Liver (tissue), 9 donors: ENCODE measurements around the gene URB1. TPM values are rescaled to one million over a fixed set of nuclear protein-coding genes. Genes with fewer than 3 reads are reported as not detected.

Source experiments
- DNase-seq: peaks from one replicate; pipeline ENCODE4 v3.0.0-alpha.2; 2017; ENCODE audit warnings: low spot score
- H3K27ac ChIP-seq, 2 donors: one replicate each; pipeline ENCODE4 v1.7.0; 2013; ENCODE audit warnings: inconsistent platforms in 2 of 2, low read length in 2 of 2, control low read depth in 1 of 2, low read depth in 1 of 2, mild to moderate bottlenecking in 1 of 2
- H3K27me3 ChIP-seq, 4 donors: one replicate each; pipeline versions ENCODE4 v1.6.1 to v1.7.0; 2013; ENCODE audit warnings: low read length in 3 of 4, inconsistent platforms in 1 of 4, mild to moderate bottlenecking in 1 of 4, moderate library complexity in 1 of 4; ENCODE audit not compliant: control insufficient read depth in 4 of 4, insufficient read depth in 4 of 4
- H3K36me3 ChIP-seq, 4 donors: one replicate each; pipeline versions ENCODE4 v1.6.1 to v1.7.0; 2013; ENCODE audit warnings: low read length in 3 of 4, mild to moderate bottlenecking in 3 of 4, low read depth in 1 of 4, moderate library complexity in 1 of 4; ENCODE audit not compliant: control insufficient read depth in 4 of 4, insufficient read depth in 3 of 4
- H3K4me1 ChIP-seq, 4 donors: one replicate each; pipeline versions ENCODE4 v1.6.1 to v1.7.0; 2013; ENCODE audit warnings: low read length in 3 of 4, mild to moderate bottlenecking in 3 of 4, moderate library complexity in 1 of 4; ENCODE audit not compliant: control insufficient read depth in 4 of 4, insufficient read depth in 4 of 4
- H3K4me3 ChIP-seq, 3 donors: one replicate each; pipeline versions ENCODE4 v1.6.1 to v1.7.0; 2013; ENCODE audit warnings: low read length in 3 of 3, control low read depth in 1 of 3, low read depth in 1 of 3, mild to moderate bottlenecking in 1 of 3
- H3K9ac ChIP-seq, 2 donors: one replicate each; pipeline ENCODE4 v1.7.0; 2013; ENCODE audit warnings: low read length in 2 of 2, mild to moderate bottlenecking in 2 of 2, moderate library complexity in 2 of 2, control low read depth in 1 of 2, low read depth in 1 of 2
- H3K9me3 ChIP-seq, 4 donors: one replicate each; pipeline versions ENCODE4 v1.6.1 to v1.7.0; 2013; ENCODE audit warnings: low read length in 3 of 4; ENCODE audit not compliant: control insufficient read depth in 4 of 4
- ATF3 ChIP-seq: IDR thresholded peaks from 2 replicates; pipeline ENCODE4 v1.6.1; 2016; ENCODE audit warnings: antibody characterized with exemption
- EGR1 ChIP-seq, 2 donors: IDR thresholded peaks; 2 replicates each; pipeline ENCODE4 v1.6.1; 2016 to 2018; ENCODE audit warnings: antibody characterized with exemption in 2 of 2, low read depth in 2 of 2
- JUND ChIP-seq, 2 donors: IDR thresholded peaks; 2 replicates each; pipeline ENCODE4 v1.6.1; 2016; ENCODE audit warnings: antibody characterized with exemption in 2 of 2
- MAX ChIP-seq: IDR thresholded peaks from 2 replicates; pipeline ENCODE4 v1.6.1; 2016; ENCODE audit warnings: antibody characterized with exemption
- NR2F2 ChIP-seq: IDR thresholded peaks from 2 replicates; pipeline ENCODE4 v1.6.1; 2016; ENCODE audit warnings: antibody characterized with exemption
- RAD21 ChIP-seq, 2 donors: IDR thresholded peaks; 2 replicates each; pipeline ENCODE4 v1.6.1; 2016; ENCODE audit warnings: antibody characterized with exemption in 2 of 2, mild to moderate bottlenecking in 2 of 2
- REST ChIP-seq: IDR thresholded peaks from 2 replicates; pipeline ENCODE4 v1.6.1; 2016; ENCODE audit warnings: antibody characterized with exemption, mild to moderate bottlenecking
- RXRA ChIP-seq, 2 donors: IDR thresholded peaks; 2 replicates each; pipeline ENCODE4 v1.6.1; 2017 to 2018; ENCODE audit warnings: antibody characterized with exemption in 2 of 2, mild to moderate bottlenecking in 1 of 2
- SP1 ChIP-seq: IDR thresholded peaks from 2 replicates; pipeline ENCODE4 v1.6.1; 2018; ENCODE audit warnings: antibody characterized with exemption, mild to moderate bottlenecking
- YY1 ChIP-seq: IDR thresholded peaks from 2 replicates; pipeline ENCODE4 v1.6.1; 2016; ENCODE audit warnings: antibody characterized with exemption, mild to moderate bottlenecking
- ZBTB33 ChIP-seq: IDR thresholded peaks from 2 replicates; pipeline ENCODE4 v1.6.1; 2016; ENCODE audit warnings: antibody characterized with exemption
- WGBS: extraction: QIAGEN DNeasy Blood & Tissue Kit; methylation state at CpG from one replicate; pipeline ENCODE4 v1.1.7; 2013; 5-methylcytosine and 5-hydroxymethylcytosine counted together
- polyA plus RNA-seq, 2 donors: library from polyadenylated mRNA; stranded (reverse) in 1 of 2; unstranded in 1 of 2; fragments of 200-250 nt in 1 of 2; fragments of >200 nt in 1 of 2; fragmentation: Nextera tagmentation in 1 of 2; extraction: Ambion mirVana in 1 of 2; gene quantifications; one replicate each; pipeline versions ENCODE4 v1.2.1 to v1.2.3, GENCODE V29; 2013 to 2015
- total RNA-seq, 2 donors: library from RNA; depleted of rRNA; stranded (reverse); fragments of >200 nt; gene quantifications; one replicate each; pipeline ENCODE4 v1.2.3, GENCODE V29; 2014
- TF ChIP-seq, protein P1 (sequence below): fragments of 150-350 bp; IDR thresholded peaks from 2 replicates; pipeline ENCODE4 v1.5.1; 2017; ENCODE audit warnings: improper control_type of control experiment, low read depth, low read length; ENCODE audit not compliant: missing input control
- donor health status: healthy.
- donor health status: healthy.
- donor health status: healthy.
- donor health status: healthy.
- donor health status: healthy.

Gene URB1
- total and polyA plus RNA-seq, 4 donors = 2.8 to 14.5 (median 7.1) TPM

DNA sequence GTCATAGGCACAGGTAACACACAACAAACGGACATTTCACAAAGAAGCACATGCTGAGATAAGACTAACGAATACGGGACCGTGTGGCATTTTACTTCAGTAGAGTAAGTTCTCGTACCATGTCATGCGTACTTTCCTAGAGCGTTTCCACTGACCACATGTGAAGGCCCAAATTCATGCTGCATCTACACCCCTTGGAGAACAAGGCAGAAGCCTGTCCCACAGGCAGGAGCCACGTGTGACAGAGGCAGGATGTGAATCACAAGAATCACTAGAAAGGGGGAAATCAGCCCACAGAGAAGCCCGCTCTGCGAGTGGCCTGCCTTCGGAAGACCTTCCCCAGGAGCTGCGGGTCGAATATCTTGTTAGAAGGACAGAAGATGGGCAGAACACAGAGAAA lies 41.8 kb downstream of the URB1 start:
- no peak overlapping the region for H3K9ac ChIP-seq
- no peaks in the 10 kb centered on the region for H3K4me1 ChIP-seq
- 92% methylated on average over 13 of the region's 13 CpGs for WGBS
- H3K27ac ChIP-seq = no peak overlapping the region
- H3K4me3 ChIP-seq = no peak overlapping the region
- no peaks in the 10 kb centered on the region for H3K27me3 ChIP-seq
- H3K9me3 ChIP-seq = no peaks in the 10 kb centered on the region
- TF ChIP-seq YY1 (no peak), JUND (IDR thresholded peaks at IDR 0.05) (no peak), MAX (no peak), EGR1 (IDR thresholded peaks at IDR 0.05; ENCODE audit: low read depth in 2 of 2) (no peak), ATF3 (no peak), NR2F2 (no peak), RAD21 (IDR thresholded peaks at IDR 0.05) (no peak), REST (no peak)
- DNase-seq = no peak
- peaks cover 17 to 98% (median 63%) of the 10 kb centered on the region in 4 donors for H3K36me3 ChIP-seq

GRCh38 chr21:32350211-32350980 lies 42.4 kb downstream of the URB1 start:
- TF ChIP-seq RXRA (IDR thresholded peaks at IDR 0.05) = no peak
- no peak for TF ChIP-seq ZBTB33
- TF ChIP-seq ATF3 = no peak
- TF ChIP-seq, protein P1, sequence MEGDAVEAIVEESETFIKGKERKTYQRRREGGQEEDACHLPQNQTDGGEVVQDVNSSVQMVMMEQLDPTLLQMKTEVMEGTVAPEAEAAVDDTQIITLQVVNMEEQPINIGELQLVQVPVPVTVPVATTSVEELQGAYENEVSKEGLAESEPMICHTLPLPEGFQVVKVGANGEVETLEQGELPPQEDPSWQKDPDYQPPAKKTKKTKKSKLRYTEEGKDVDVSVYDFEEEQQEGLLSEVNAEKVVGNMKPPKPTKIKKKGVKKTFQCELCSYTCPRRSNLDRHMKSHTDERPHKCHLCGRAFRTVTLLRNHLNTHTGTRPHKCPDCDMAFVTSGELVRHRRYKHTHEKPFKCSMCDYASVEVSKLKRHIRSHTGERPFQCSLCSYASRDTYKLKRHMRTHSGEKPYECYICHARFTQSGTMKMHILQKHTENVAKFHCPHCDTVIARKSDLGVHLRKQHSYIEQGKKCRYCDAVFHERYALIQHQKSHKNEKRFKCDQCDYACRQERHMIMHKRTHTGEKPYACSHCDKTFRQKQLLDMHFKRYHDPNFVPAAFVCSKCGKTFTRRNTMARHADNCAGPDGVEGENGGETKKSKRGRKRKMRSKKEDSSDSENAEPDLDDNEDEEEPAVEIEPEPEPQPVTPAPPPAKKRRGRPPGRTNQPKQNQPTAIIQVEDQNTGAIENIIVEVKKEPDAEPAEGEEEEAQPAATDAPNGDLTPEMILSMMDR = no peak
- no peak for TF ChIP-seq YY1
- TF ChIP-seq RAD21 (IDR thresholded peaks at IDR 0.05) = no peak
- TF ChIP-seq NR2F2 = no peak
- TF ChIP-seq SP1 = no peak
- H3K9me3 ChIP-seq = no peaks in the 10 kb centered on the region
- no peak overlapping the region for H3K9ac ChIP-seq
- WGBS = 96% methylated on average over 16 of the region's 16 CpGs
- no peaks in the 10 kb centered on the region for H3K4me1 ChIP-seq
- no peaks in the 10 kb centered on the region for H3K27me3 ChIP-seq
- no peak overlapping the region for H3K27ac ChIP-seq
- peaks cover 20 to 98% (median 64%) of the 10 kb centered on the region in 4 donors for H3K36me3 ChIP-seq
- H3K4me3 ChIP-seq = no peak overlapping the region
- no peak for DNase-seq
